GM18867 (cell line): ENCODE measurements around the gene PABPN1L.

Experiments used
- ATAC-seq: cut with Tn5 transposase; IDR thresholded peaks from one replicate; pipeline ENCODE4 v1.9.1; 2021; ENCODE audit warnings: mild to moderate bottlenecking, moderate library complexity; ENCODE audit not compliant: unreplicated experiment

Gene PABPN1L

GRCh38 chr16:88814144-88814502 is 52.3 kb downstream of the PABPN1L start:
- ATAC-seq: no peak
